Heart left ventricle (tissue), 13 donors: ENCODE measurements around the gene GARS1.

Experiments
- POLR2A ChIP-seq, 2 donors: fragments of 450-650 bp; IDR thresholded peaks; one replicate each; pipeline ENCODE4 v1.6.1; 2017; ENCODE audit warnings: antibody characterized with exemption in 2 of 2, mild to moderate bottlenecking in 2 of 2, moderate library complexity in 2 of 2
- TF ChIP-seq, protein P1 (sequence below), 12 donors: fragments of 200-600 bp; sonication (generic) in 4 of 12; IDR thresholded peaks; one replicate each; pipeline versions ENCODE4 v1.5.0 to v1.8.0; 2018 to 2022; ENCODE audit warnings: antibody characterized with exemption in 12 of 12, mild to moderate bottlenecking in 5 of 12
- donor health status: ischemic (EF 13 %, LVEDD 7.1; RV severe dilation, severe dysfunction).
- donor health status: DM: no; HTN: yes; CAD: no.
- donor health status: DM: no; HTN: no; CAD: no.
- donor health status: ischemic (EF 25% LVEDD 6.9; RV normal size, moderate dysfunction).
- donor health status: ischemic (EF 25% LVEDD 5.7; RV mildly dilated, moderate dysfunction).
- donor health status: ischemic (EF 35%, LVEDD 5.7; RV mildly dilated, moderate dysfunction).
- donor health status: nonischemic (EF 11% LVEDD 7.7; RV severe dilation, severe dysfunction).
- donor health status: DM: yes; HTN: yes; CAD: no.
- donor health status: PGD.
- donor health status: ischemic (EF 29% LVEDD 5.4; RV normal size, mild dysfunction).
- donor health status: nonischemic (EF 23%, LVEDD 6.1; RV moderate dilation, normal function).

DNA sequence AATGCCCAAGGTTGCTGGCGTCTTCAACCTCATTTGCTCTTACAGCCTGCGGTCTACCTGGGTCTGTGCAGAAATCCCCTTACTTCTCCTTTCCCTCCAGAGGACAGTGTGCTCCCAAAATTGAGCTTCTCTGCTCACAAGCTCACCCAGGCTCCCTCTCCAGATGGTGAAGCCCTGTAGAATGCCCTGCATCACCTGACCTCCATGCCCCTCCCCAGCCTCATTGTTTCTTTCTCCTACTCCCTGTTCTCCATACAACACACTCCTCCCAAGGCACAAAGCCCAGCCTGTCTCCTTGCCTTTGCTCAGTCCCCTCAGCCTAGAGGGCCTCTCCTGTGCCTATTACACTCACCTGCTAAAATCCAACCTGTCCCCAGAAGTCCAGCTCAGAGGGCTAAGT lies 84.1 kb downstream of the GARS1 start:
- TF ChIP-seq, protein P1, sequence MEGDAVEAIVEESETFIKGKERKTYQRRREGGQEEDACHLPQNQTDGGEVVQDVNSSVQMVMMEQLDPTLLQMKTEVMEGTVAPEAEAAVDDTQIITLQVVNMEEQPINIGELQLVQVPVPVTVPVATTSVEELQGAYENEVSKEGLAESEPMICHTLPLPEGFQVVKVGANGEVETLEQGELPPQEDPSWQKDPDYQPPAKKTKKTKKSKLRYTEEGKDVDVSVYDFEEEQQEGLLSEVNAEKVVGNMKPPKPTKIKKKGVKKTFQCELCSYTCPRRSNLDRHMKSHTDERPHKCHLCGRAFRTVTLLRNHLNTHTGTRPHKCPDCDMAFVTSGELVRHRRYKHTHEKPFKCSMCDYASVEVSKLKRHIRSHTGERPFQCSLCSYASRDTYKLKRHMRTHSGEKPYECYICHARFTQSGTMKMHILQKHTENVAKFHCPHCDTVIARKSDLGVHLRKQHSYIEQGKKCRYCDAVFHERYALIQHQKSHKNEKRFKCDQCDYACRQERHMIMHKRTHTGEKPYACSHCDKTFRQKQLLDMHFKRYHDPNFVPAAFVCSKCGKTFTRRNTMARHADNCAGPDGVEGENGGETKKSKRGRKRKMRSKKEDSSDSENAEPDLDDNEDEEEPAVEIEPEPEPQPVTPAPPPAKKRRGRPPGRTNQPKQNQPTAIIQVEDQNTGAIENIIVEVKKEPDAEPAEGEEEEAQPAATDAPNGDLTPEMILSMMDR (IDR thresholded peaks at IDR 0.05): no peak
- TF ChIP-seq POLR2A (IDR thresholded peaks at IDR 0.05): no peak
